ENCODE data around the gene TPSD1. TPM values are rescaled to one million over a fixed set of nuclear protein-coding genes. Genes with fewer than 3 reads are reported as not detected.
"Not testable (repeated sequence)": the region's sequence is repeated elsewhere in the genome, so short reads cannot be mapped to it uniquely, and the experiment has no call there.

The TPSD1 gene
- total RNA-seq, 1 experiment from 2014 or later = 0.26 TPM

DNA sequence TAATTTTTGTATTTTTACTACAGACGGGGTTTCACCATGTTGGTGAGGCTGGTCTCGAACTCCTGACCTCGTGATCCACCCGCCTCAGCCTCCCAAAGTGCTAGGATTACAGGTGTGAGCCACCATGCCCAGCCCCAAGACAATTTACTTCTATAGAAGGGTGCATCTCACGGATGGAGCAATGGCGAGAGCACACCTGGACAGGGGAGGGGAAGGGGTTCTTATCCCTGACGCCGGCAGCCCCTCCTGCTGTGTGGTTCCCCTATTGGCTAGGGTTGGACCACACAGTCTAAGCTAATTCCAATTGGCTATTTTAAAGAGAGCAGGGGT, 40.8 kb downstream of the TPSD1 start:
- peaks cover 16% of the 10 kb centered on the region for H3K4me1 ChIP-seq (ENCODE audit: control insufficient read depth, insufficient read depth, low read length)
- H3K27me3 ChIP-seq (ENCODE audit: control insufficient read depth, insufficient read depth, low read length); BruUV-seq (replicated peaks); intact Hi-C loops (cut with micrococcal nuclease; ENCODE audit: unreplicated experiment); CTCF ChIA-PET; in situ Hi-C loops (cut with HindIII; ENCODE audit: low pct_unique_long_range_greater_than_20kb, low sequenced_read_pairs); H3K4me3 ChIP-seq (ENCODE audit: low read depth in 2 of 2, low read length in 2 of 2); H3K9me3 ChIP-seq (ENCODE audit: control insufficient read depth, insufficient read depth, low read depth, low read length); H3K36me3 ChIP-seq (ENCODE audit: control insufficient read depth, insufficient read depth, low read length); DNase-seq (ENCODE audit: low read depth, low spot score); ATAC-seq; POLR2A ChIA-PET: not testable (repeated sequence)
- peak overlapping the region; percentile 84; the same call in 1 of the 2 replicates for H3K27ac ChIP-seq (ENCODE audit: low read length)

DNA sequence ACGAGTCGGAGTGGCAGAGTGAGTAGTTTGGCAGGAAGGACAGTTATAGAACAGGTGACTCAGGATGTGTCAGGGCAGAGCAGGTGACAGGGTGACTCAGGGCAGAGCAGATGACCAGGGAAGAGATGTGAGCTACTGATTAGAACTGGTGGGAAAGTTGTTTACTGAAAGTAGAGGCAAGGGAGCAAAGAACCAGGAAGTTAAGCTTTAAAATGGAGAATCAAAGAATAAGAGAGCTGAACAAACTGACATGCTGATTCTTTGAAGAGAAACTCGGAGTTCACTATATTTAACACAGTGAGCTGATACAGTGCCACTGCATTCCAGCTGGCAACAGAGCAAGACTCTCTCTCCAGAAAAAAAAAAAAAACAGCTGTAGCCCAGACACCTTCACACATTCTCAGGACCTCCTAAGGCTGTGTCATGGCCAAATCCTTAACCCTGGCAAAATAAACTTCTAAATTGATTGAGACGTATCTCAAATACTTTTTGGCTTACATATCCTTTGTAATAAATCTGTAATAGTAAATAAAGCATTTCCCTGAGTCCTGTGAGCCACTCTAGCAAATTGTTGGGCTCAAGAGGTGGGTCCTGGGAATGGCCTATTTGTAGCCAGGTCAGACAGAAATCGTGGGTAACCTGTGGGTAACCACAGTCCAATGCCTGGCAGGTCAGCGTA, 41.3 kb downstream of the TPSD1 start:
- ATAC-seq (peak; percentile 87), DNase-seq (ENCODE audit: low read depth, low spot score) (peak; percentile 98)
- intact Hi-C loops (cut with micrococcal nuclease; ENCODE audit: unreplicated experiment) = no loop called here
- H3K36me3 ChIP-seq (ENCODE audit: control insufficient read depth, insufficient read depth, low read length) = no peaks in the 10 kb centered on the region
- H3K9me3 ChIP-seq (ENCODE audit: control insufficient read depth, insufficient read depth, low read depth, low read length) = no peaks in the 10 kb centered on the region
- TF ChIP-seq SIN3A (IDR thresholded peaks at IDR 0.05; ENCODE audit: borderline replicate concordance, insufficient read depth, low read depth, low read length) = no peak
- TF ChIP-seq TCF7L2 (IDR thresholded peaks at IDR 0.05; ENCODE audit: low read depth, low read length) = no peak
- TF ChIP-seq POLR2AphosphoS5 (IDR thresholded peaks at IDR 0.05; ENCODE audit: low read depth, low read length) = no peak
- TF ChIP-seq, protein P1, sequence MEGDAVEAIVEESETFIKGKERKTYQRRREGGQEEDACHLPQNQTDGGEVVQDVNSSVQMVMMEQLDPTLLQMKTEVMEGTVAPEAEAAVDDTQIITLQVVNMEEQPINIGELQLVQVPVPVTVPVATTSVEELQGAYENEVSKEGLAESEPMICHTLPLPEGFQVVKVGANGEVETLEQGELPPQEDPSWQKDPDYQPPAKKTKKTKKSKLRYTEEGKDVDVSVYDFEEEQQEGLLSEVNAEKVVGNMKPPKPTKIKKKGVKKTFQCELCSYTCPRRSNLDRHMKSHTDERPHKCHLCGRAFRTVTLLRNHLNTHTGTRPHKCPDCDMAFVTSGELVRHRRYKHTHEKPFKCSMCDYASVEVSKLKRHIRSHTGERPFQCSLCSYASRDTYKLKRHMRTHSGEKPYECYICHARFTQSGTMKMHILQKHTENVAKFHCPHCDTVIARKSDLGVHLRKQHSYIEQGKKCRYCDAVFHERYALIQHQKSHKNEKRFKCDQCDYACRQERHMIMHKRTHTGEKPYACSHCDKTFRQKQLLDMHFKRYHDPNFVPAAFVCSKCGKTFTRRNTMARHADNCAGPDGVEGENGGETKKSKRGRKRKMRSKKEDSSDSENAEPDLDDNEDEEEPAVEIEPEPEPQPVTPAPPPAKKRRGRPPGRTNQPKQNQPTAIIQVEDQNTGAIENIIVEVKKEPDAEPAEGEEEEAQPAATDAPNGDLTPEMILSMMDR (IDR thresholded peaks at IDR 0.05) = no peak
- TF ChIP-seq REST (IDR thresholded peaks at IDR 0.05; ENCODE audit: insufficient read depth in 1 of 2, low read depth in 2 of 2, low read length in 1 of 2) = no peak
- no peak overlapping the region for H3K4me3 ChIP-seq (ENCODE audit: low read depth in 2 of 2, low read length in 2 of 2)
- no TSS peak for BruUV-seq (replicated peaks)
- H3K27me3 ChIP-seq (ENCODE audit: control insufficient read depth, insufficient read depth, low read length) = no peaks in the 10 kb centered on the region
- POLR2A ChIA-PET = no interaction called here
- H3K27ac ChIP-seq (ENCODE audit: low read length) = peak overlapping the region; percentile 84
- in situ Hi-C loops (cut with HindIII; ENCODE audit: low pct_unique_long_range_greater_than_20kb, low sequenced_read_pairs) = no loop called here
- peaks cover 16% of the 10 kb centered on the region for H3K4me1 ChIP-seq (ENCODE audit: control insufficient read depth, insufficient read depth, low read length)
- CTCF ChIA-PET = interaction anchor here (0.6 kb wide), 2 partner anchors 16 to 20 kb away, joined by 3 read pairs; no protein-coding TSS in a partner anchor

DNA sequence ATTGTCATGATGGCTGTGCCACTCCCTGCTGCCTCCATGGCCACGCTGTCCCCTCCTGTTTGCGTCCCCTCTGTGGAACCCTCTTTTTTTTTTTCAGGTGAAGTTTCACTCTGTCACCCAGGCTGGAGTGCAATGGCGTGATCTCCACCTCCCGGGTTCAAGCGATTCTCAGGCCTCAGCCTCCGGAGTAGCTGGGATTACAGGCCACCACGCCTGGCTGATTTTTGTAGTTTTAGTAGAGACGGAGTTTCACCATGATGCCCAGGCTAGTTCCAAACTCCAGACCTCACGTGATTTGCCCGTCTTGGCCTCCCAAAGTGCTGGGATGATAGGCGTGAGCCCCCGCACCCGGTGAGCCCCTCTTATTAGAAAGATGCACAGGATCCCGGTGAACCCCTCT, 42.5 kb downstream of the TPSD1 start:
- CTCF ChIA-PET = no interaction called here
- no peak for TF ChIP-seq POLR2AphosphoS5 (IDR thresholded peaks at IDR 0.05; ENCODE audit: low read depth, low read length)
- intact Hi-C loops (cut with micrococcal nuclease; ENCODE audit: unreplicated experiment) = no loop called here
- H3K27ac ChIP-seq (ENCODE audit: low read length) = peak overlapping the region; percentile 54
- ATAC-seq (no peak), DNase-seq (ENCODE audit: low read depth, low spot score) (no peak)
- BruUV-seq (replicated peaks) = no TSS peak
- no peaks in the 10 kb centered on the region for H3K9me3 ChIP-seq (ENCODE audit: control insufficient read depth, insufficient read depth, low read depth, low read length)
- no peaks in the 10 kb centered on the region for H3K27me3 ChIP-seq (ENCODE audit: control insufficient read depth, insufficient read depth, low read length)
- H3K4me1 ChIP-seq (ENCODE audit: control insufficient read depth, insufficient read depth, low read length) = peaks cover 16% of the 10 kb centered on the region
- no peaks in the 10 kb centered on the region for H3K36me3 ChIP-seq (ENCODE audit: control insufficient read depth, insufficient read depth, low read length)
- POLR2A ChIA-PET = no interaction called here
- H3K4me3 ChIP-seq (ENCODE audit: low read depth in 2 of 2, low read length in 2 of 2) = no peak overlapping the region
- in situ Hi-C loops (cut with HindIII; ENCODE audit: low pct_unique_long_range_greater_than_20kb, low sequenced_read_pairs) = no loop called here

Data from Panc1 (cell line).